ENCODE measurements around the gene SPATA20.

The SPATA20 gene

GRCh38 chr17:50560185-50560824, 13.3 kb downstream of the SPATA20 start, which contains the start of gene CACNA1G:
Gene CACNA1G, plus strand, starts transcription at chr17:50560715. Its CDS starts 745 bp downstream, at chr17:50561460.
- FAIRE-seq = no peak

DNA sequence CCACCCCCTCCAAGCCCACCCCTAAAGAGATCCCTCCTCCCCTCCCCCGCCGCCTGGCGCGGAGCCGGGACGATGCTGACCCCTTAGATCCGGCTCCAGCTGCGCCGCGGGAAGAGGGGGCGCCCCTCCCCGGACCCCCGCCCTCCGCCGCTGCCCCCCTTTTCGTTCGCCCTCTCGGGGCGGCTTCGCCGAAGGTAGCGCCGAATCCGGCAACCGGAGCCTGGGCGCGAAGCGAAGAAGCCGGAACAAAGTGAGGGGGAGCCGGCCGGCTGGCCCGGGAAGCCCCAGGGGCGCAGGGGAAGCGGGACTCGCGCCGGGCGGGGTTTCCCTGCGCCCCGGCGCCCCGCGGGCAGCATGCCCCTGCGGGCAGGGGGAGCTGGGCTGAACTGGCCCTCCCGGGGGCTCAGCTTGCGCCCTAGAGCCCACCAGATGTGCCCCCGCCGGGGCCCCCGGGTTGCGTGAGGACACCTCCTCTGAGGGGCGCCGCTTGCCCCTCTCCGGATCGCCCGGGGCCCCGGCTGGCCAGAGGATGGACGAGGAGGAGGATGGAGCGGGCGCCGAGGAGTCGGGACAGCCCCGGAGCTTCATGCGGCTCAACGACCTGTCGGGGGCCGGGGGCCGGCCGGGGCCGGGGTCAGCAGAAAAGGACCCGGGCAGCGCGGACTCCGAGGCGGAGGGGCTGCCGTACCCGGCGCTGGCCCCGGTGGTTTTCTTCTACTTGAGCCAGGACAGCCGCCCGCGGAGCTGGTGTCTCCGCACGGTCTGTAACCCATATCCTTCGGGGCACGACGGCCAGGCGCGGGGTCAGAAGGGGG, 14.2 kb downstream of the SPATA20 start:
- FAIRE-seq = no peak

DNA sequence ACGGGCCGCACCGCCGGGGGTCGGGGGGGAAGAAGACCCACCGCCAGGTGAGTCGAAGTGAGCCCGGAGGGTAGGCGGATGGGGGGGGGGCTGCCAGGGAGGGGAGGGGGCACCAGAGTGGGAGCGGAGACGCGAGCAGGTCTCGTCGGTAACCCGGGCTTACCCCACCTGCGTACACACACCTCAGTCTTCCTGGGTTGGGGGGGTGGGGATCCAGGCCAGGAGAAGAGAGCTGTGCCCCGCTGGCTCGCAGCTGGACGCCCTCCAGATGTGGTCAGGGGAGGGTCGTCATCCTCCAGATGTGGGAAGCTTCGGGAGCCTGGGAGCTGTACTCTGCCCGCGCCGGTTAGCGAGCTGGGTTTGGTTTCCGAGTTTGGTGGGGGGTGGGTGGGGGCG, 14.8 kb downstream of the SPATA20 start:
- no peak for FAIRE-seq

GRCh38 chr17:50562242-50563091, 15.5 kb downstream of the SPATA20 start:
- no peak for FAIRE-seq

- FAIRE-seq = no peak
Observed at GRCh38 chr17:50563092-50563511, 16.1 kb downstream of the SPATA20 start.

- no peak for FAIRE-seq
Observed at GRCh38 chr17:50564916-50565315, 17.9 kb downstream of the SPATA20 start.

DNA sequence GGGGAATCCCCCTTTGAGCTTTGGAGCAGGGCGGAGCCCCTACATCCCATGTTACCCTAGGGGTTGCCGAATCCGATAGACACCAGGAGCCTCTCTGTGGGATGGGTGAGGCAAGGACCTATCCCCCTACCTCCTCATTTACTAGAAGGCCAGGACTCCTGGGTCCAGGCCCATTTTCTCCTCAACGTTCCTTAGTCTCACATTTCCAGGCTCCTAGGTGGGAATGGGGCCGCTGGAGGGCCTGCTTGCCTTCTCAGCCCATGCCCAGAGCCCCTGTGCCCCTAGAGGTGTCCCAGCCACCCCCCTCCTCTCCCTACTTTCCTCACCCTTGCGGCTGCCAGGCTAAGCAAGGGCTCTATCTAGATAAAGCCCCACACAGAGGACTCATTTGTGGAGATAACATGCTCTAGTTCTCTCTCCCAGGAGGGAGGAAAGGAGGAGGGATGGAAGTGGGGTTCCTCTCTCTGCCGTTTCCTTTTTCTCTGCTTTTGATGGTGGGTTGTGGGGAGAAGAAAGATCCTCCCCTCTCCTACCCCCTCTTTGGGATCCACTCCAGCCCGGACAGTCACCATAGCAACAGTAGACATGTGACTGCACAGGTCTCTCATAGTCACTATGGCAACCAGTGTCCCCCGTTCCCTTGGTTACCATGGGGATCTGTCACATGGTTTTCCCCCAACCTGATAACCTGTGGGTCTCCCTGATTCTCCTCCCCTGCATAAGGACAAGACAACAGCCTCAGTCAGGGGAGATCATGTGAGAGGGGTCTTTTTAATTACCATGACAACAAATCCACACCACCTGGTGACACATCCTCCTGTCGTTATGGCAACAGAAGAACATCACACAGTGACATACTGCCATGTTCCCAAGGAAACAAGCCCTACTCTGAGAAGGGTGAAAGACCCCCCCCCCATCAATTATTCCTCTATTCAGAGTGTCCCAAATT, 18.7 kb downstream of the SPATA20 start:
- FAIRE-seq = no peak

DNA sequence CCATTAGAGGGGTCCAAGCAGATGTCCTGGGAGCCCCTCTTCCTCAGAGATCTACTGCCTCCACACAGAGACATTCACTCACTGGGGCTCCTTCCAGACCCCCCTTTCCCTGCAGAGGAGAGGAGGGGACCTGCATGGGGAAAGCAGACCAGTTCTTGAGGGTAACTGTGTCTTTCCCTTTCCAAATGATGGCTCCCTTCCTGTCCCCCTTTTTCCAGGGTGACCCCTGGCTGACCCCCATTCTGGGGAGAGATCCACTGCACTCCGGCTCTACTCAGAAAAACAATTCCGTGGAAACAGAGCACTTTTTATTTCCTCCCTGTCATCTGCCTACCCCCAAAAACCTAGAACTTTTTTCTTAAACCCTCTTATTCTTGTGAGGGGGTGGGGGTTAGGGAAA, 19.9 kb downstream of the SPATA20 start:
- FAIRE-seq = no peak

GRCh38 chr17:50568659-50569058, 21.7 kb downstream of the SPATA20 start:
- FAIRE-seq = no peak

DNA sequence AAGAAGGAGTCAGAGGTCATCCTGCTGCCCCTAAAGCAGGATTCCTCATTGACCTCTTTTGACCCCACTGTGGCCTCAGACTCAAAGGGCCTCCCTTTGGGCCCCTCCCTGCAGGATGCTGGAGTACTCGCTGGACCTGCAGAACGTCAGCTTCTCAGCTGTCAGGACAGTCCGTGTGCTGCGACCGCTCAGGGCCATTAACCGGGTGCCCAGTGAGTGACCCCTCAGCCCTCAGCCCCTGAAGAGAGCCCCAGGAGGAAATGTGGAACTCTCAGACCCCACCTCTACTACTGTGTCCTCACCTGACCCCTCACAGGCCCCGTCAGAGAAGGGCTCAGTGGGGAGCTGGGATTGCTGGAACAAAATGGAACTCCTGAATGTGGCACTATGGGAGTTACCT, 22.6 kb downstream of the SPATA20 start:
- FAIRE-seq = no peak

DNA sequence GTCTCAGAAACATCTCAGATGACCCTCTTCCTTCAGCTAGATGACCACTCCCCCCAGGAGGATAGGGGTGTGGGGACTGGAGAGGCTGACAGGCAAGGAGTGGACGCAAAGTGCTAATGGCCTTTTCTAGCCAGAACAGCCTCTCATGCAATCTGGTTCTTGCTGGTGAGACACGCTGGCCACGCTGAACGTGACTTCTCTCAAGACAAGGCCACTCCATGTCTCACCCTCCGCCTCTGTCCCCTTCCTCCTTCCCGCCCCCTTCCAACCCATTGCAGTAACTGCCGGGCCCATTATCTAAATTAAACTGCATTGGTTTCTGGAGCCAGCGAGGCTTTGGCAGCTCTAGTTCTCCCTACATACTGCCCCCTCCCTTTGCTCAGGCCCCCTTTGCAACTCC, 23.1 kb downstream of the SPATA20 start:
- FAIRE-seq = no peak

DNA sequence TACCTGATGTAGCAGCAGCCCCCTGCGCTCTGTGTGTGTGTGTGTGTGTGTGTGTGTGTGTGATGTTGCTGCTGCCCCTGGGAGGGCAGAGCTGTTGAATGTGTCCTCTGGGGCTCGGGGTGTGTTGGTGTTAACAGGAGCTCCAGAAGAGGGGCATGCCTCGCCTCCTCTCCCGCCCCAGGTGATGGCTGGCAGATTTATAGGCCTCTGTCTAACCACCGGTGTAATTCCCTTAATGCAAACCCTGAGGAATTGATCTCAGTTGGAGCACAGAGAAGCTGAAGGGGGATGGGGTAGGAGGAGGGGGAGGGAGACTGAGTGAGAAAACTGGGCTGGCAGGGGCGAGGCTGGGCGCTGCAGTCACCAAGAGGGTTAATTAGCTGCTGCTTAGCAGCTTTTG, 23.6 kb downstream of the SPATA20 start:
- FAIRE-seq = no peak

- no peak for FAIRE-seq
Observed at GRCh38 chr17:50571681-50572080, 24.7 kb downstream of the SPATA20 start.

DNA sequence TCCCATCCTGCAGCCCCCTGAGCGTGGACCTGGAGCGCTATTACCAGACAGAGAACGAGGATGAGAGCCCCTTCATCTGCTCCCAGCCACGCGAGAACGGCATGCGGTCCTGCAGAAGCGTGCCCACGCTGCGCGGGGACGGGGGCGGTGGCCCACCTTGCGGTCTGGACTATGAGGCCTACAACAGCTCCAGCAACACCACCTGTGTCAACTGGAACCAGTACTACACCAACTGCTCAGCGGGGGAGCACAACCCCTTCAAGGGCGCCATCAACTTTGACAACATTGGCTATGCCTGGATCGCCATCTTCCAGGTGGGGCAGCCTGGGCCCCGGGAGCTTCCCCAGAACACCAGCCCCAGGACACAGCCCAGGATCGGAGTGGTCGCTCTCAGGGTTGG, 25.6 kb downstream of the SPATA20 start:
- FAIRE-seq = no peak

DNA sequence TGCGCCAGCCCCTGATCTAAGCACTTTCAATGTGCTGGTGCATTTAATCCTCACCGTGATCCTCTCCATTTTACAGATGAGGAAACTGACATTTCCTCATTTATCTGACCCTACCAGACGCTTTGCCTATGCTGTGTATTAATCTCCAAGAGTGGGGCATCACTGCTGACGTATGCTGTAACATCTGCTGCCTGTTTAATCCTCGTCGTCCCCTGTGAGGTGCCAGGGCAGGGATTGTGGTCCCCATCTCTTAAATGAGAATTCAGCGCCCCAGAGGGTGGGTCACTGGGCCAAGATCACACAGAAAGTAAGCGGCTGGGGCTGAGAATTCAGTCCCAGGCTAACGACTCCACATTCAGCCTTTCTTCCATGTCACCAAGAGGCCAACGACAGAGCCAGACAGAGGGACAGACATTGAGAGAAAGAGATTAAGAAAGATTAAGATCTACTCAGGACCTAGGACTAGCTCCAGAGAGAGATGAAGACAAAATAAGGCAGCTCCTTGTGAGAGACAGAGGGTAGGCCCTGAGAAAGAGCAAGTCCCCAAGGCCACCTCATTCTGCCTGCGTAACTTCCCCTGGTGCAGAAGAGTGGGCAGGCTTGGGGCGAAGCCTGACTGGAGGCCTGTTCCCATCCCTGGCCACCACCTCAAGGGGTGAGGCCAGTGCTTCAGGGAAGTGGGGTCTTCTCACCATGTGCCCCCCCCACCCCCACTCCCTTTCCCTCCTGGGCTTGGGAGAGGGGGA, 27.1 kb downstream of the SPATA20 start:
- no peak for FAIRE-seq

DNA sequence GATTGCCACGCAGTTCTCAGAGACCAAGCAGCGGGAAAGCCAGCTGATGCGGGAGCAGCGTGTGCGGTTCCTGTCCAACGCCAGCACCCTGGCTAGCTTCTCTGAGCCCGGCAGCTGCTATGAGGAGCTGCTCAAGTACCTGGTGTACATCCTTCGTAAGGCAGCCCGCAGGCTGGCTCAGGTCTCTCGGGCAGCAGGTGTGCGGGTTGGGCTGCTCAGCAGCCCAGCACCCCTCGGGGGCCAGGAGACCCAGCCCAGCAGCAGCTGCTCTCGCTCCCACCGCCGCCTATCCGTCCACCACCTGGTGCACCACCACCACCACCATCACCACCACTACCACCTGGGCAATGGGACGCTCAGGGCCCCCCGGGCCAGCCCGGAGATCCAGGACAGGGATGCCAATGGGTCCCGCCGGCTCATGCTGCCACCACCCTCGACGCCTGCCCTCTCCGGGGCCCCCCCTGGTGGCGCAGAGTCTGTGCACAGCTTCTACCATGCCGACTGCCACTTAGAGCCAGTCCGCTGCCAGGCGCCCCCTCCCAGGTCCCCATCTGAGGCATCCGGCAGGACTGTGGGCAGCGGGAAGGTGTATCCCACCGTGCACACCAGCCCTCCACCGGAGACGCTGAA, 28.7 kb downstream of the SPATA20 start:
- FAIRE-seq = no peak

DNA sequence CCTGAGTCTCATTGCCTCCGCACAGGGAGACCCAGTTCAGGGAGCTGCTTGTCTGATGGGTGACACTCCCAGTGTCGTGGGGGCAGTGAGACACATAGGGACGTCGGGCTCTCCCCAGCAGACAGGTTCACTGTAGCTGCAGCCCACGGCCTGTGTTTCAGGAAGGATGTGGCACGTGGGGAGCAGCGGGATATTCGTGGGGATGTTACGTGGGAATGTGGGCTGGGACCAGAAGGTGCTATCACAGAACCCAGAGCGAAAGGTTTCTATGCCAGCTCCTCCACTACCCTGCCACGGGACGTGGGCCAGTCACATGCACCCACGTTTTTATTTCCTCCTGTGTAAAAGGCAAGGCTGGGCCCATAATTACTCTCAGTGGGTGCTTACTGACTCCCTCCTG, 29.9 kb downstream of the SPATA20 start:
- no peak for FAIRE-seq

GRCh38 chr17:50577451-50577954, 30.5 kb downstream of the SPATA20 start:
- FAIRE-seq = no peak

DNA sequence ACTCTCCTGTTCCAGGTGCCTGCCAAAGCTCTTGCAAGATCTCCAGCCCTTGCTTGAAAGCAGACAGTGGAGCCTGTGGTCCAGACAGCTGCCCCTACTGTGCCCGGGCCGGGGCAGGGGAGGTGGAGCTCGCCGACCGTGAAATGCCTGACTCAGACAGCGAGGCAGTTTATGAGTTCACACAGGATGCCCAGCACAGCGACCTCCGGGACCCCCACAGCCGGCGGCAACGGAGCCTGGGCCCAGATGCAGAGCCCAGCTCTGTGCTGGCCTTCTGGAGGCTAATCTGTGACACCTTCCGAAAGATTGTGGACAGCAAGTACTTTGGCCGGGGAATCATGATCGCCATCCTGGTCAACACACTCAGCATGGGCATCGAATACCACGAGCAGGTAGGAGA, 31.2 kb downstream of the SPATA20 start:
- no peak for FAIRE-seq

GRCh38 chr17:50579399-50579798, 32.4 kb downstream of the SPATA20 start:
- no peak for FAIRE-seq

- no peak for FAIRE-seq
Observed at GRCh38 chr17:50580646-50581045, 33.7 kb downstream of the SPATA20 start.
